GM12878 (cell line): Measurements from ENCODE around the gene ATF4. TPM values are rescaled to one million over a fixed set of nuclear protein-coding genes. Genes with fewer than 3 reads are reported as not detected.

Experiments
- CBX3 ChIP-seq: fragments of 200-600 bp; sonication (generic); IDR thresholded peaks from 2 replicates; pipeline ENCODE4 v1.6.1; 2016; ENCODE audit warnings: low read depth, borderline replicate concordance
- FOXK2 ChIP-seq: fragments of 450-650 bp; IDR thresholded peaks from 2 replicates; pipeline ENCODE4 v1.6.1; 2017; ENCODE audit warnings: mild to moderate bottlenecking, moderate library complexity
- GATAD2B ChIP-seq: fragments of 450-650 bp; conservative IDR thresholded peaks from 2 replicates; pipeline ENCODE4 v1.6.1; 2017; ENCODE audit warnings: low read depth, mild to moderate bottlenecking, moderate library complexity
- HDGF ChIP-seq: fragments of 450-650 bp; IDR thresholded peaks from 2 replicates; pipeline ENCODE4 v1.6.1; 2016; ENCODE audit warnings: antibody characterized with exemption
- JUND ChIP-seq: IDR thresholded peaks from 2 replicates; pipeline ENCODE4 v1.6.1; 2012; ENCODE audit warnings: low read depth, mild to moderate bottlenecking, low read length, improper control_type of control experiment, moderate library complexity
- NR2F1 ChIP-seq: fragments of 450-650 bp; conservative IDR thresholded peaks from 2 replicates; pipeline ENCODE4 v1.6.1; 2017; ENCODE audit warnings: mild to moderate bottlenecking
- NRF1 ChIP-seq: conservative IDR thresholded peaks from 2 replicates; pipeline ENCODE4 v1.6.1; 2011; ENCODE audit warnings: mild to moderate bottlenecking, low read depth, low read length, improper control_type of control experiment
- PAX5 ChIP-seq: IDR thresholded peaks from 2 replicates; pipeline ENCODE4 v1.6.1; 2011; ENCODE audit warnings: low read depth, low read length, borderline replicate concordance
- POU2F2 ChIP-seq: IDR thresholded peaks from 3 replicates; pipeline ENCODE4 v1.6.1; 2011; ENCODE audit warnings: low read depth, mild to moderate bottlenecking, low read length, borderline replicate concordance
- RB1 ChIP-seq: fragments of 450-650 bp; formaldehyde crosslinking; IDR thresholded peaks from 2 replicates; pipeline ENCODE4 v1.6.1; 2017; ENCODE audit warnings: mild to moderate bottlenecking, borderline replicate concordance
- RFX5 ChIP-seq: IDR thresholded peaks from 2 replicates; pipeline ENCODE4 v1.6.1; 2011; ENCODE audit warnings: low read depth, low read length, improper control_type of control experiment
- SPI1 ChIP-seq: IDR thresholded peaks from 2 replicates; pipeline ENCODE4 v1.6.1; 2011; ENCODE audit warnings: low read depth, mild to moderate bottlenecking, low read length, moderate library complexity, borderline replicate concordance; ENCODE audit not compliant: insufficient read depth
- SUZ12 ChIP-seq: fragments of 200-600 bp; sonication (generic); IDR thresholded peaks from one replicate; pipeline ENCODE4 v1.6.1; 2018; ENCODE audit warnings: antibody characterized with exemption, mild to moderate bottlenecking; ENCODE audit not compliant: unreplicated experiment
- TCF3 ChIP-seq: IDR thresholded peaks from 2 replicates; pipeline ENCODE4 v1.6.1; 2012; ENCODE audit warnings: low read depth, mild to moderate bottlenecking, low read length, borderline replicate concordance; ENCODE audit not compliant: insufficient read depth
- polyA plus RNA-seq, 11 experiments: library from polyadenylated mRNA; depleted of rRNA in 4 of 11; unstranded in 6 of 11; stranded (reverse) in 5 of 11; fragments of >200 nt; fragmentation: Nextera tagmentation in 4 of 11; fragmentation: Illumina TruSeq in 1 of 11; extraction: Ambion mirVana in 4 of 11; extraction: Trizol in 1 of 11; gene quantifications; 1 replicate in 1 of 11; 2 replicates in 10 of 11; pipeline versions ENCODE4 v1.2.1 to v1.2.3, GENCODE V29; 2011 to 2016; ENCODE audit warnings: inconsistent platforms in 2 of 11, missing spikeins in 2 of 11, low read depth in 1 of 11
- total RNA-seq, 4 experiments: library from RNA; depleted of rRNA in 3 of 4; stranded (reverse); fragments of >200 nt in 3 of 4; fragmentation: Illumina TruSeq in 1 of 4; extraction: Trizol in 1 of 4; gene quantifications; 2 replicates each; pipeline versions ENCODE4 v1.2.1 to v1.2.3, GENCODE V29; 2013 to 2021
- TF ChIP-seq, protein P1 (sequence below): fragments of 450-650 bp; IDR thresholded peaks from 2 replicates; pipeline ENCODE4 v1.6.1; 2017; ENCODE audit warnings: borderline replicate concordance
- TF ChIP-seq, protein P2 (sequence below): IDR thresholded peaks from 2 replicates; pipeline ENCODE4 v1.6.1; 2011; ENCODE audit warnings: mild to moderate bottlenecking, low read depth, low read length, moderate library complexity; ENCODE audit not compliant: insufficient replicate concordance

The ATF4 gene
- total and polyA plus RNA-seq, 10 of the 15 experiments (the other 5 are each of a cell fraction or from before 2014, with no cell fraction given), result 88.3 to 605 (median 320) TPM

DNA sequence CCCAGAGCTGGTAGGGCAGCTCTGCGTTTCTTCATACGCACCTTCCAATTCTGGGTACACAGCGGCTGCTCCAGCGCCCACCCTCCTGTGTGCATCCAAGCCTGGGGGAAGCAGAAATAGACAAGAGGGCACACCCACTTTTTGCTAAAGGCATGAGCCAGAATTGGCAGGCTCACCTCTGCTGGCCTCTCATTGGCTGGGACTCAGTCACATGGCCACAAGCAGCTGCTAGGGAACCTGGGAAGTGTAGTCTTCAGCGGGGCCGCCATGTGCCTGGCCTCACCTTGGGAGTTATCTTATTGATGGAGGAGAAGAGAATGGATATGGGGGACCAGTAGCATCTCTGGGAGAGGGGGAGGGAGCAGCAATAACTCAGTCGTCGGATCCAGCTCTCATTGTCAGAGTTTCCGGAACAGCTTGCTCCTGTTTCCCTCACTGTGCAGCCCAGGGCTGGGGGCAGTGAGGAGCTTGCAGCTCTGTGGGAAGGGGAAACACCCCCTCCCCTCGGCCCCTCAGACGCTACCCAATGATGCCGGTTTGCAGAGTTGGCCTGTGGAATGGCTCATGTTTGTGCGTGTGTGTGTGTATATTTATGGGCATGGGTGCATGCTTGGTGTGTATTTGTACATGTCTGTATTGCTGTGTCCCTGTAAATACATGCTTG lies 30.1 kb upstream of the ATF4 start (continued):
- TF ChIP-seq, protein P1, sequence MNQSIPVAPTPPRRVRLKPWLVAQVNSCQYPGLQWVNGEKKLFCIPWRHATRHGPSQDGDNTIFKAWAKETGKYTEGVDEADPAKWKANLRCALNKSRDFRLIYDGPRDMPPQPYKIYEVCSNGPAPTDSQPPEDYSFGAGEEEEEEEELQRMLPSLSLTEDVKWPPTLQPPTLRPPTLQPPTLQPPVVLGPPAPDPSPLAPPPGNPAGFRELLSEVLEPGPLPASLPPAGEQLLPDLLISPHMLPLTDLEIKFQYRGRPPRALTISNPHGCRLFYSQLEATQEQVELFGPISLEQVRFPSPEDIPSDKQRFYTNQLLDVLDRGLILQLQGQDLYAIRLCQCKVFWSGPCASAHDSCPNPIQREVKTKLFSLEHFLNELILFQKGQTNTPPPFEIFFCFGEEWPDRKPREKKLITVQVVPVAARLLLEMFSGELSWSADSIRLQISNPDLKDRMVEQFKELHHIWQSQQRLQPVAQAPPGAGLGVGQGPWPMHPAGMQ, result no peak
- TF ChIP-seq RFX5 (no peak), PAX5 (no peak), NR2F1 (no peak), JUND (no peak), POU2F2 (no peak), RB1 (no peak), SPI1 (no peak), SUZ12 (no peak), CBX3 (no peak), FOXK2 (no peak), NRF1 (no peak), GATAD2B (no peak), TCF3 (no peak), HDGF (no peak)
- TF ChIP-seq, protein P2, sequence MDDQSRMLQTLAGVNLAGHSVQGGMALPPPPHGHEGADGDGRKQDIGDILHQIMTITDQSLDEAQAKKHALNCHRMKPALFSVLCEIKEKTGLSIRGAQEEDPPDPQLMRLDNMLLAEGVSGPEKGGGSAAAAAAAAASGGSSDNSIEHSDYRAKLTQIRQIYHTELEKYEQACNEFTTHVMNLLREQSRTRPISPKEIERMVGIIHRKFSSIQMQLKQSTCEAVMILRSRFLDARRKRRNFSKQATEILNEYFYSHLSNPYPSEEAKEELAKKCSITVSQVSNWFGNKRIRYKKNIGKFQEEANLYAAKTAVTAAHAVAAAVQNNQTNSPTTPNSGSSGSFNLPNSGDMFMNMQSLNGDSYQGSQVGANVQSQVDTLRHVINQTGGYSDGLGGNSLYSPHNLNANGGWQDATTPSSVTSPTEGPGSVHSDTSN, result no peak
